T1000 (cell line): ENCODE measurements around the gene EFNA3.
A peak's percentile ranks its signal among the peaks of the same experiment; 100 is the strongest.

ENCODE experiments used
- DNase-seq: peaks from one replicate; lab custom pipeline; 2025; ENCODE audit warnings: mixed read lengths; lab: John Stamatoyannopoulos, UW

Gene EFNA3

GRCh38 chr1:155133799-155134281 lies 55.2 kb downstream of the EFNA3 start:
- no peak for DNase-seq

DNA sequence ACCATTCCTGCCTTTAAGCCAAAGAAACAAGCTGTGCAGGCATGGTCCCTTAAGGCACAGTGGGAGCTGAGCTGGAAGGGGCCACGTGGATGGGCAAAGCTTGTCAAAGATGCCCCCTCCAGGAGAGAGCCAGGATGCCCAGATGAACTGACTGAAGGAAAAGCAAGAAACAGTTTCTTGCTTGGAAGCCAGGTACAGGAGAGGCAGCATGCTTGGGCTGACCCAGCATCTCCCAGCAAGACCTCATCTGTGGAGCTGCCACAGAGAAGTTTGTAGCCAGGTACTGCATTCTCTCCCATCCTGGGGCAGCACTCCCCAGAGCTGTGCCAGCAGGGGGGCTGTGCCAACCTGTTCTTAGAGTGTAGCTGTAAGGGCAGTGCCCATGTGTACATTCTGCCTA lies 55.7 kb downstream of the EFNA3 start:
- DNase-seq, result no peak

DNA sequence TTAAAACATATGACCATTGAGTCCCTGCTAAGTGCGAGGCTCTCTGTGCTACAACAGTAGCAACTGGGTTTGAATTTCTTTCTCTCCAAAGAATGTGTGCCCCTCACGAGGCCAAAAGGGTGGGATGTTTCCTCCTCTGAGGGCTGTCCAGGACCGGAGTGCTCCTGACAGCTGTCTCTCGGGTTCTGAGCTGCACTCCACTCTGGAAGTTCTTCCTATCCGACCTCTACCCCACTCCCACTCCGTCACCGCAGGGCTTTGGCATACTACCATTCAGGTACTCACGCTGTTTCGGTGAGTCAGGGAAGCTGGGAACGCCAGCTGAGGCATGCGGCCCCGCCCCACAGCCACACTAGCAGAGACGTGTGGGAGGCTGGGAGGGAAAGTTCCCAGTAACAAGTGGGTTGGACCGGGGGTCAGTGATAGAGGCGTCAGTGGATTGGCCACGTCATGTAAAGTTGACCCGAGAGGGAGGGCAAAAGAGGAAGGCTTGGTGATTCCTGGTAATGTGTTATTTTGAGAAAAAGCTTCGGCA lies 56.3 kb downstream of the EFNA3 start:
- DNase-seq, result peak; percentile 81

GRCh38 chr1:155135415-155136028 lies 56.9 kb downstream of the EFNA3 start, which contains the start of gene SLC50A1:
SLC50A1 (plus strand) TSS chr1:155135852; CDS start chr1:155135912, 60 bp downstream.
- DNase-seq, result peak; percentile 90

- no peak for DNase-seq
Observed at GRCh38 chr1:155136748-155137147, 58.1 kb downstream of the EFNA3 start.
